ENCODE measurements around the gene ISLR2.

Gene ISLR2

GRCh38 chr15:74128785-74129585 lies 1.4 kb upstream of the ISLR2 start:
- no peak for DNase-seq

- DNase-seq = no peak
Measured at GRCh38 chr15:74129586-74130154, 716 bp upstream of the ISLR2 start.

- DNase-seq = no peak
Measured at GRCh38 chr15:74130849-74131627, 652 bp downstream of the ISLR2 start.

GRCh38 chr15:74131628-74132413 lies 1.4 kb downstream of the ISLR2 start:
- no peak for DNase-seq

- DNase-seq = no peak
Measured at GRCh38 chr15:74132681-74133651, 2.6 kb downstream of the ISLR2 start.

GRCh38 chr15:74133694-74134386 lies 3.5 kb downstream of the ISLR2 start:
- DNase-seq = no peak

- no peak for DNase-seq
Measured at GRCh38 chr15:74134387-74135027, 4.1 kb downstream of the ISLR2 start.

GRCh38 chr15:74135041-74135565 lies 4.7 kb downstream of the ISLR2 start:
- no peak for DNase-seq

- DNase-seq = no peak
Measured at GRCh38 chr15:74136540-74136813, 6.1 kb downstream of the ISLR2 start.

- DNase-seq = no peak
Measured at GRCh38 chr15:74136814-74137536, 6.6 kb downstream of the ISLR2 start.

GRCh38 chr15:74137537-74137894 lies 7.1 kb downstream of the ISLR2 start:
- DNase-seq = no peak

GRCh38 chr15:74138642-74139041 lies 8.3 kb downstream of the ISLR2 start:
- DNase-seq = no peak

GRCh38 chr15:74141591-74141990 lies 11.2 kb downstream of the ISLR2 start:
- no peak for DNase-seq

GRCh38 chr15:74144153-74144775 lies 13.9 kb downstream of the ISLR2 start:
- DNase-seq = no peak

GRCh38 chr15:74146277-74146800 lies 16.0 kb downstream of the ISLR2 start:
- no peak for DNase-seq

GRCh38 chr15:74147051-74147450 lies 16.7 kb downstream of the ISLR2 start:
- DNase-seq = no peak

GRCh38 chr15:74155766-74156417 lies 25.5 kb downstream of the ISLR2 start:
- no peak for DNase-seq

- DNase-seq = no peak
Measured at GRCh38 chr15:74156678-74157411, 26.5 kb downstream of the ISLR2 start.

Data from activated CD4-positive, CD25-positive, alpha-beta regulatory T cell (primary cell).